Neural progenitor cell (in vitro differentiated cells): ENCODE measurements around the gene GFPT1. TPM values are rescaled to one million over a fixed set of nuclear protein-coding genes. Genes with fewer than 3 reads are reported as not detected.

Experiments
- DNase-seq: peaks from one replicate; pipeline ENCODE4 v3.0.0-alpha.2; 2016; ENCODE audit warnings: low spot score
- H2AFZ ChIP-seq: fragments of 200-600 bp; sonication (generic); replicated peaks from 2 replicates; pipeline ENCODE4 v1.6.1; 2016; ENCODE audit warnings: antibody characterized with exemption
- H3F3A ChIP-seq: fragments of 200-600 bp; sonication (generic); 2 replicates; pipeline ENCODE4 v1.6.1; 2016; ENCODE audit warnings: antibody characterized with exemption, low read depth
- H3K27ac ChIP-seq: fragments of 200-600 bp; sonication (generic); 2 replicates; pipeline ENCODE4 v1.5.1; 2016; ENCODE audit warnings: mild to moderate bottlenecking
- H3K27me3 ChIP-seq: fragments of 200-600 bp; sonication (generic); 2 replicates; pipeline ENCODE4 v1.6.1; 2016; ENCODE audit warnings: mild to moderate bottlenecking, moderate library complexity
- H3K36me3 ChIP-seq: fragments of 200-600 bp; sonication (generic); 2 replicates; pipeline ENCODE4 v1.5.1; 2016
- H3K4me1 ChIP-seq: fragments of 200-600 bp; sonication (generic); 2 replicates; pipeline ENCODE4 v1.6.1; 2016; ENCODE audit warnings: mixed run types
- H3K4me2 ChIP-seq: fragments of 200-600 bp; sonication (generic); 2 replicates; pipeline ENCODE4 v1.6.1; 2016
- H3K4me3 ChIP-seq: fragments of 200-600 bp; sonication (generic); 2 replicates; pipeline ENCODE4 v1.5.1; 2016
- H3K79me2 ChIP-seq: fragments of 200-600 bp; sonication (generic); 2 replicates; pipeline ENCODE4 v1.6.1; 2016; ENCODE audit warnings: low read depth
- H3K9ac ChIP-seq: fragments of 200-600 bp; sonication (generic); 2 replicates; pipeline ENCODE4 v1.6.1; 2016
- H3K9me3 ChIP-seq: fragments of 200-600 bp; sonication (generic); 2 replicates; pipeline ENCODE4 v1.5.1; 2016; ENCODE audit warnings: low read depth
- H4K20me1 ChIP-seq: fragments of 200-600 bp; sonication (generic); 2 replicates; pipeline ENCODE4 v1.6.1; 2016; ENCODE audit warnings: low read depth
- H3K27ac Mint-ChIP-seq: 3 replicates; pipeline ENCODE4 v1.8.0; 2021; ENCODE audit warnings: mixed read lengths
- H3K27me3 Mint-ChIP-seq: 2 replicates; pipeline ENCODE4 v1.8.0; 2022; ENCODE audit warnings: low read depth, mild to moderate bottlenecking, inconsistent platforms, moderate library complexity, mixed read lengths; ENCODE audit not compliant: insufficient read depth
- H3K36me3 Mint-ChIP-seq: 3 replicates; pipeline ENCODE4 v1.8.0; 2021; ENCODE audit warnings: mixed read lengths
- H3K4me1 Mint-ChIP-seq: 3 replicates; pipeline ENCODE4 v1.8.0; 2021; ENCODE audit warnings: mixed read lengths
- H3K4me3 Mint-ChIP-seq: 3 replicates; pipeline ENCODE4 v1.8.0; 2021; ENCODE audit warnings: mild to moderate bottlenecking, moderate library complexity, mixed read lengths
- H3K9me3 Mint-ChIP-seq: 3 replicates; pipeline ENCODE4 v1.8.0; 2020; ENCODE audit warnings: mixed read lengths
- CTCF ChIP-seq: fragments of 200-600 bp; sonication (generic); IDR thresholded peaks from 2 replicates; pipeline ENCODE4 v1.5.1; 2017; ENCODE audit warnings: antibody characterized with exemption, mild to moderate bottlenecking
- EZH2 ChIP-seq: fragments of 200-600 bp; sonication (generic); IDR thresholded peaks from 2 replicates; pipeline ENCODE4 v1.6.1; 2017; ENCODE audit warnings: antibody characterized with exemption, mild to moderate bottlenecking, moderate library complexity
- EZH2phosphoT487 ChIP-seq: fragments of 200-600 bp; sonication (generic); IDR thresholded peaks from 2 replicates; pipeline ENCODE4 v1.6.1; 2017; ENCODE audit warnings: antibody characterized with exemption
- total RNA-seq: library from RNA; depleted of rRNA; stranded (reverse); fragments of >200 nt; gene quantifications from 2 replicates; pipeline ENCODE4 v1.2.3, GENCODE V29; 2015; ENCODE audit warnings: low replicate concordance

The GFPT1 gene
- total RNA-seq, 1 donor from 2014 or later: 54.3 TPM

- no peak overlapping the region for H3K27ac ChIP-seq
- H3K36me3 Mint-ChIP-seq: no peaks in the 10 kb centered on the region
- H3K4me3 Mint-ChIP-seq: no peak overlapping the region
- no peak overlapping the region for H3K9ac ChIP-seq
- H2AFZ ChIP-seq: no peak overlapping the region
- TF ChIP-seq EZH2phosphoT487 (no peak), CTCF (no peak), EZH2 (no peak)
- H3K4me2 ChIP-seq: no peak overlapping the region
- H3K36me3 ChIP-seq: no peaks in the 10 kb centered on the region
- DNase-seq: no peak
- no peaks in the 10 kb centered on the region for H3K4me1 Mint-ChIP-seq
- H3K79me2 ChIP-seq: no peaks in the 10 kb centered on the region
- no peaks in the 10 kb centered on the region for H3F3A ChIP-seq
- peaks cover 2% of the 10 kb centered on the region for H3K27me3 Mint-ChIP-seq
- no peaks in the 10 kb centered on the region for H3K27me3 ChIP-seq
- no peak overlapping the region for H3K27ac Mint-ChIP-seq
- H3K4me1 ChIP-seq: no peaks in the 10 kb centered on the region
- H3K9me3 Mint-ChIP-seq: no peaks in the 10 kb centered on the region
- no peaks in the 10 kb centered on the region for H3K9me3 ChIP-seq
- H3K4me3 ChIP-seq: no peak overlapping the region
- H4K20me1 ChIP-seq: no peaks in the 10 kb centered on the region
Observed at GRCh38 chr2:69297216-69297615, 89.8 kb downstream of the GFPT1 start.

DNA sequence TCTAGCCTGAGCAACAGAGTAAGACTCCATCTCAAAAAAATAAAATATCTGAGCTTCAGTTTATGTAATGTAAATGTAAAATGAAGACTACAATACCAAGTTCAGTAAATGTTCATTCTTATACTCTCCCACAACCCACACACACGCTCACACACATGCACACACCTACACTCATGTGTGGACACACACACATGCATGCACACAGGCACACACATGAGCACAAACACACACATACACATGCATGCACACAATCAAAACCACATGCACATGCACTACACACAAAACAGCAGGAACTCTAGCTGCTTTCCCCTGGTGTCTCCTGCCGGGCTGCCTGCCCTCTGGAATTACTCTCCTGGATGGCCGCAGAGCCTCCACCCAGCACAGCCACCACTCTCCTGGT, 90.6 kb downstream of the GFPT1 start:
- H3K9ac ChIP-seq: no peak overlapping the region
- H3K36me3 ChIP-seq: no peaks in the 10 kb centered on the region
- H4K20me1 ChIP-seq: no peaks in the 10 kb centered on the region
- no peak for TF ChIP-seq EZH2
- no peak for TF ChIP-seq CTCF
- no peak for TF ChIP-seq EZH2phosphoT487
- H3K36me3 Mint-ChIP-seq: no peaks in the 10 kb centered on the region
- H3K27ac Mint-ChIP-seq: no peak overlapping the region
- H3K9me3 ChIP-seq: no peaks in the 10 kb centered on the region
- no peak overlapping the region for H3K4me3 Mint-ChIP-seq
- H3K4me1 Mint-ChIP-seq: no peaks in the 10 kb centered on the region
- H3K4me3 ChIP-seq: no peak overlapping the region
- H3K4me2 ChIP-seq: no peak overlapping the region
- H3K79me2 ChIP-seq: no peaks in the 10 kb centered on the region
- H3K27me3 Mint-ChIP-seq: peaks cover 2% of the 10 kb centered on the region
- DNase-seq: no peak
- no peaks in the 10 kb centered on the region for H3K9me3 Mint-ChIP-seq
- no peak overlapping the region for H3K27ac ChIP-seq
- no peak overlapping the region for H2AFZ ChIP-seq
- H3K27me3 ChIP-seq: no peaks in the 10 kb centered on the region
- no peaks in the 10 kb centered on the region for H3F3A ChIP-seq
- H3K4me1 ChIP-seq: no peaks in the 10 kb centered on the region

GRCh38 chr2:69292256-69292655, 94.8 kb downstream of the GFPT1 start:
- TF ChIP-seq EZH2: no peak
- TF ChIP-seq EZH2phosphoT487: no peak
- no peak for TF ChIP-seq CTCF
- no peak for DNase-seq
- Mint-ChIP-seq H3K27me3 (no peaks in the 10 kb centered on the region), H3K36me3 (no peaks in the 10 kb centered on the region), H3K4me1 (no peaks in the 10 kb centered on the region), H3K27ac (no peak overlapping the region), H3K4me3 (no peak overlapping the region), H3K9me3 (no peaks in the 10 kb centered on the region)
- no peaks in the 10 kb centered on the region for H3K4me1 ChIP-seq
- H3K9ac ChIP-seq: no peak overlapping the region
- no peaks in the 10 kb centered on the region for H3K79me2 ChIP-seq
- no peaks in the 10 kb centered on the region for H3K9me3 ChIP-seq
- H3K4me3 ChIP-seq: no peak overlapping the region
- no peak overlapping the region for H2AFZ ChIP-seq
- H3F3A ChIP-seq: no peaks in the 10 kb centered on the region
- H3K27me3 ChIP-seq: no peaks in the 10 kb centered on the region
- H3K36me3 ChIP-seq: no peaks in the 10 kb centered on the region
- no peak overlapping the region for H3K4me2 ChIP-seq
- no peak overlapping the region for H3K27ac ChIP-seq
- no peaks in the 10 kb centered on the region for H4K20me1 ChIP-seq
